ENCODE data around the gene USP6NL.
"Not testable (repeated sequence)": the region's sequence is repeated elsewhere in the genome, so short reads cannot be mapped to it uniquely, and the experiment has no call there.

Gene USP6NL

GRCh38 chr10:11636697-11637303 lies 25.4 kb upstream of the USP6NL start:
- TF ChIP-seq CTCF (conservative IDR thresholded peaks at IDR 0.05; ENCODE audit: control insufficient read depth, insufficient read depth, low read depth, low read length): no peak
- H3K4me3 ChIP-seq (ENCODE audit: control insufficient read depth, low read depth, low read length): no peak overlapping the region
- no peak for DNase-seq (ENCODE audit: low read depth)

GRCh38 chr10:11631890-11632587 lies 20.6 kb upstream of the USP6NL start:
- no peak for TF ChIP-seq CTCF (conservative IDR thresholded peaks at IDR 0.05; ENCODE audit: control insufficient read depth, insufficient read depth, low read depth, low read length)
- no peak for DNase-seq (ENCODE audit: low read depth)
- no peak overlapping the region for H3K4me3 ChIP-seq (ENCODE audit: control insufficient read depth, low read depth, low read length)

GRCh38 chr10:11631291-11631690 lies 19.8 kb upstream of the USP6NL start:
- H3K4me3 ChIP-seq (ENCODE audit: control insufficient read depth, low read depth, low read length): no peak overlapping the region
- TF ChIP-seq CTCF (conservative IDR thresholded peaks at IDR 0.05; ENCODE audit: control insufficient read depth, insufficient read depth, low read depth, low read length): no peak
- DNase-seq (ENCODE audit: low read depth): no peak

GRCh38 chr10:11629731-11630130 lies 18.3 kb upstream of the USP6NL start:
- no peak overlapping the region for H3K4me3 ChIP-seq (ENCODE audit: control insufficient read depth, low read depth, low read length)
- no peak for TF ChIP-seq CTCF (conservative IDR thresholded peaks at IDR 0.05; ENCODE audit: control insufficient read depth, insufficient read depth, low read depth, low read length)
- no peak for DNase-seq (ENCODE audit: low read depth)

- DNase-seq (ENCODE audit: low read depth); H3K4me3 ChIP-seq (ENCODE audit: control insufficient read depth, low read depth, low read length): not testable (repeated sequence)
Measured at GRCh38 chr10:11627941-11628340, 16.5 kb upstream of the USP6NL start.

- TF ChIP-seq CTCF (conservative IDR thresholded peaks at IDR 0.05; ENCODE audit: control insufficient read depth, insufficient read depth, low read depth, low read length): no peak
- no peak for DNase-seq (ENCODE audit: low read depth)
- H3K4me3 ChIP-seq (ENCODE audit: control insufficient read depth, low read depth, low read length): no peak overlapping the region
Measured at GRCh38 chr10:11626071-11626470, 14.6 kb upstream of the USP6NL start.

- DNase-seq (ENCODE audit: low read depth): no peak
- no peak for TF ChIP-seq CTCF (conservative IDR thresholded peaks at IDR 0.05; ENCODE audit: control insufficient read depth, insufficient read depth, low read depth, low read length)
Measured at GRCh38 chr10:11625019-11625735, 13.7 kb upstream of the USP6NL start.

More at GRCh38 chr10:11625019-11625735, 13.7 kb upstream of the USP6NL start:
- no peak overlapping the region for H3K4me3 ChIP-seq (ENCODE audit: control insufficient read depth, low read depth, low read length)

Data from fibroblast of mammary gland (primary cell).